Tongue (tissue), 2 donors: Measurements from ENCODE around the gene PCTP. TPM values are rescaled to one million over a fixed set of nuclear protein-coding genes. Genes with fewer than 3 reads are reported as not detected.

Experiments used
- DNase-seq: peaks from one replicate; pipeline ENCODE4 v3.0.0-alpha.2; 2015
- total RNA-seq: library from RNA; depleted of rRNA; stranded (reverse); fragments of >200 nt; gene quantifications from one replicate; pipeline ENCODE4 v1.2.3, GENCODE V29; 2014

Gene PCTP
- total RNA-seq, 1 donor from 2014 or later = 10.3 TPM

- peak; percentile 35 for DNase-seq
These were observed 56.1 kb downstream of the PCTP start for GRCh38 chr17:55806745-55807495.

GRCh38 chr17:55811536-55811935 lies 60.7 kb downstream of the PCTP start:
- DNase-seq = no peak

- no peak for DNase-seq
These were observed 61.5 kb downstream of the PCTP start for GRCh38 chr17:55812323-55812722.

- no peak for DNase-seq
These were observed 63.1 kb downstream of the PCTP start for GRCh38 chr17:55813944-55814343.

GRCh38 chr17:55814377-55814776 lies 63.5 kb downstream of the PCTP start:
- DNase-seq = peak; percentile 57

GRCh38 chr17:55816532-55817396 lies 65.9 kb downstream of the PCTP start:
- DNase-seq = peak; percentile 35

- DNase-seq = no peak
These were observed 66.5 kb downstream of the PCTP start for GRCh38 chr17:55817397-55817709.

- no peak for DNase-seq
These were observed 67.2 kb downstream of the PCTP start for GRCh38 chr17:55818026-55818425.

GRCh38 chr17:55818451-55819375 lies 67.9 kb downstream of the PCTP start:
- DNase-seq = no peak

GRCh38 chr17:55820675-55821074 lies 69.8 kb downstream of the PCTP start:
- no peak for DNase-seq

GRCh38 chr17:55822028-55822427 lies 71.2 kb downstream of the PCTP start:
- DNase-seq = peak; percentile 73

GRCh38 chr17:55825213-55825612 lies 74.4 kb downstream of the PCTP start:
- DNase-seq = peak; percentile 31

Other genes with a start within 250 kb of the PCTP start
- gene SMIM36, start 239.6 kb upstream of the PCTP start, total RNA-seq = not detected
- gene TMEM100, start 28.2 kb upstream of the PCTP start, total RNA-seq = 21.5 TPM